ENCODE measurements around the gene GRAMD2A.

DNA sequence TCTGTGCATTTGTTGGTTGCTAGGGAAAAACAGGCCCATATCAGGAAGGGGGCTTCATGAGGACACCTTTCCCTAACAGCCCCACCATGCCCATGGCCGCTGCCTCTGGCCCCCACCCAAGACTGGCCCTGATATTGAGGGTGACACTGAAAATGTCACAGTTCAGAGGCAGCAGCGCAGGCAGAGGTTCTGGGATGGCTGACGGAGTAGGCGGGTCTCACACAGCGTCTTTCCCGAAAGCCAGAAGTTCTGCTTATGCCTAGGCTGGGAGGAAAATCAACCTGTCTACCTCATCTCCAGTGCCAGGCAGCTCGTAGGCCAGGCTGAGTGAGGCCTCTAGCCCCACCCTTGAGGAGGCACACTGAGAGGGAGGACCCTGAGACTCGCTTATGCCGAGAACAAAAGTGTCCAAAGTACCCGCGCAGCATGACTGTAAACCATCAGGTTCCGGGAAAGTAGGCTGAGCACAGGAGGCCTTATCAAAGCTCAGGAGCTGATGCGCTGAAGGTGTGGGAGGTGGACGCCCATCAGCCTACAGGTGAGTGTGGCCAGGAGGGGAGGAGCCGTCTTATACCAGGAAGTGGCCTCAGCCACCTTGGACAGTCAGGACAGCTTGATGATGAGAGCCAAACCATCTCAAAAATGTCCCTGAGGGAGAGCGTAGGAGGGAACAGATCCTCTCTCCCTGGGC, 27.5 kb downstream of the GRAMD2A start:
- TF ChIP-seq, protein P1, sequence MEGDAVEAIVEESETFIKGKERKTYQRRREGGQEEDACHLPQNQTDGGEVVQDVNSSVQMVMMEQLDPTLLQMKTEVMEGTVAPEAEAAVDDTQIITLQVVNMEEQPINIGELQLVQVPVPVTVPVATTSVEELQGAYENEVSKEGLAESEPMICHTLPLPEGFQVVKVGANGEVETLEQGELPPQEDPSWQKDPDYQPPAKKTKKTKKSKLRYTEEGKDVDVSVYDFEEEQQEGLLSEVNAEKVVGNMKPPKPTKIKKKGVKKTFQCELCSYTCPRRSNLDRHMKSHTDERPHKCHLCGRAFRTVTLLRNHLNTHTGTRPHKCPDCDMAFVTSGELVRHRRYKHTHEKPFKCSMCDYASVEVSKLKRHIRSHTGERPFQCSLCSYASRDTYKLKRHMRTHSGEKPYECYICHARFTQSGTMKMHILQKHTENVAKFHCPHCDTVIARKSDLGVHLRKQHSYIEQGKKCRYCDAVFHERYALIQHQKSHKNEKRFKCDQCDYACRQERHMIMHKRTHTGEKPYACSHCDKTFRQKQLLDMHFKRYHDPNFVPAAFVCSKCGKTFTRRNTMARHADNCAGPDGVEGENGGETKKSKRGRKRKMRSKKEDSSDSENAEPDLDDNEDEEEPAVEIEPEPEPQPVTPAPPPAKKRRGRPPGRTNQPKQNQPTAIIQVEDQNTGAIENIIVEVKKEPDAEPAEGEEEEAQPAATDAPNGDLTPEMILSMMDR (IDR thresholded peaks at IDR 0.05; ENCODE audit: low read length) = no peak
- TF ChIP-seq EZH2 (IDR thresholded peaks at IDR 0.05; ENCODE audit: borderline replicate concordance, low read length) = no peak
